ENCODE data around the gene YTHDC1.

GRCh38 chr4:68388347-68388865, 38.5 kb upstream of the YTHDC1 start:
- TF ChIP-seq JUN (CRISPR knock-in tag; IDR thresholded peaks at IDR 0.05) (no peak), ZNF839 (CRISPR knock-in tag; IDR thresholded peaks at IDR 0.05; ENCODE audit: borderline replicate concordance) (no peak), THRA (CRISPR knock-in tag; IDR thresholded peaks at IDR 0.05; ENCODE audit: borderline replicate concordance) (no peak)
